ENCODE data around the gene APOL1.

DNA sequence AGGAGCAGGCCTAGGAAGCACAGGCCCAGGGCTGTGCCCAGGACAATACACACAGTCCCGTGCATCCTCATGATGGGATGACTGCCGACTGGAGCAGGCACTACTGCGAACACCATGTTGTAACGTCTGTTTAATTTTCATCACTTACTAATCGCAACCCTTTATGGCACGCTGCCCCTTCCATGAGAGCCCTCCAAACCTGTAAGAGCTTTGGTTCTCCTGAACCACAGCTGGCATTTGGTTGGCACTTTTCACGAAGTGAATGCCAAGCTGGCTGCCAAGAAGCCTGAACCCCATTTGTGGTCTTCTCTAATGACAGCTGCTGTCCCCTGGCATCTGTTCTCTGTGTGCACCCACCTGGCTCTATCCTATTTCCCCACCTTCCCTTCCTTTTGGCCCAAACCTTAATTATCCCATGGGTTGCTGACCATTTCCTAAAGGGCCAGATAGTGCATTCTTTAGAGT lies 36.5 kb downstream of the APOL1 start:
- TF ChIP-seq, protein P1, sequence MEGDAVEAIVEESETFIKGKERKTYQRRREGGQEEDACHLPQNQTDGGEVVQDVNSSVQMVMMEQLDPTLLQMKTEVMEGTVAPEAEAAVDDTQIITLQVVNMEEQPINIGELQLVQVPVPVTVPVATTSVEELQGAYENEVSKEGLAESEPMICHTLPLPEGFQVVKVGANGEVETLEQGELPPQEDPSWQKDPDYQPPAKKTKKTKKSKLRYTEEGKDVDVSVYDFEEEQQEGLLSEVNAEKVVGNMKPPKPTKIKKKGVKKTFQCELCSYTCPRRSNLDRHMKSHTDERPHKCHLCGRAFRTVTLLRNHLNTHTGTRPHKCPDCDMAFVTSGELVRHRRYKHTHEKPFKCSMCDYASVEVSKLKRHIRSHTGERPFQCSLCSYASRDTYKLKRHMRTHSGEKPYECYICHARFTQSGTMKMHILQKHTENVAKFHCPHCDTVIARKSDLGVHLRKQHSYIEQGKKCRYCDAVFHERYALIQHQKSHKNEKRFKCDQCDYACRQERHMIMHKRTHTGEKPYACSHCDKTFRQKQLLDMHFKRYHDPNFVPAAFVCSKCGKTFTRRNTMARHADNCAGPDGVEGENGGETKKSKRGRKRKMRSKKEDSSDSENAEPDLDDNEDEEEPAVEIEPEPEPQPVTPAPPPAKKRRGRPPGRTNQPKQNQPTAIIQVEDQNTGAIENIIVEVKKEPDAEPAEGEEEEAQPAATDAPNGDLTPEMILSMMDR (IDR thresholded peaks at IDR 0.05) = no peak
- no peak for TF ChIP-seq POLR2A (IDR thresholded peaks at IDR 0.05)

All from testis (tissue), 2 donors.